HepG2 (cell line): ENCODE results near the gene HBS1L. TPM values are rescaled to one million over a fixed set of nuclear protein-coding genes. Genes with fewer than 3 reads are reported as not detected.
A peak's percentile ranks its signal among the peaks of the same experiment; 100 is the strongest.

Experiments
- ASH2L ChIP-seq: fragments of 300-600, 200-600 bp; sonication (generic); IDR thresholded peaks from 2 replicates; pipeline ENCODE4 v1.7.0; 2017; ENCODE audit warnings: low read depth, mild to moderate bottlenecking, moderate library complexity, mixed read lengths, low read length; ENCODE audit not compliant: insufficient read length
- BRCA1 ChIP-seq: sonication (generic); formaldehyde crosslinking; IDR thresholded peaks from 2 replicates; pipeline ENCODE4 v1.4.0; 2020; ENCODE audit warnings: missing genetic modification reagents
- DNMT3B ChIP-seq: conservative IDR thresholded peaks from 2 replicates; pipeline ENCODE4 v1.6.1; 2016; ENCODE audit warnings: missing biosample characterization, control low read depth
- ETV5 ChIP-seq: IDR thresholded peaks from 2 replicates; pipeline ENCODE4 v1.6.1; 2018; ENCODE audit warnings: missing biosample characterization, missing genetic modification reagents, inconsistent platforms, borderline replicate concordance
- FOXP4 ChIP-seq: sonication (generic); formaldehyde crosslinking; IDR thresholded peaks from 2 replicates; pipeline ENCODE4 v1.4.0; 2020; ENCODE audit warnings: missing genetic modification reagents
- GATA4 ChIP-seq: sonication (generic); IDR thresholded peaks from 2 replicates; pipeline ENCODE4 v1.6.1; 2016; ENCODE audit warnings: antibody characterized with exemption, low read depth, borderline replicate concordance
- HOXA3 ChIP-seq: sonication (generic); formaldehyde crosslinking; IDR thresholded peaks from 2 replicates; pipeline ENCODE4 v1.5.0; 2020; ENCODE audit warnings: missing genetic modification reagents
- HOXA9 ChIP-seq: sonication (generic); formaldehyde crosslinking; IDR thresholded peaks from 2 replicates; pipeline ENCODE4 v1.8.1; 2022; ENCODE audit warnings: missing genetic modification reagents, mild to moderate bottlenecking, moderate library complexity, borderline replicate concordance
- KMT2B ChIP-seq: IDR thresholded peaks from 2 replicates; pipeline ENCODE4 v1.6.1; 2016; ENCODE audit warnings: missing genetic modification reagents, missing compliant biosample characterization
- MAFF ChIP-seq: IDR thresholded peaks from 2 replicates; pipeline ENCODE4 v1.6.1; 2011; ENCODE audit warnings: low read depth, low read length, improper control_type of control experiment
- MED13 ChIP-seq: sonication (generic); formaldehyde crosslinking; IDR thresholded peaks from 2 replicates; pipeline ENCODE4 v1.5.0; 2020; ENCODE audit warnings: missing genetic modification reagents
- MTA1 ChIP-seq: sonication (generic); formaldehyde crosslinking; IDR thresholded peaks from 2 replicates; pipeline ENCODE4 v1.4.0; 2020; ENCODE audit warnings: missing genetic modification reagents, mild to moderate bottlenecking, borderline replicate concordance
- NFE2L1 ChIP-seq: sonication (generic); formaldehyde crosslinking; IDR thresholded peaks from 2 replicates; pipeline ENCODE4 v1.4.0; 2020; ENCODE audit warnings: missing genetic modification reagents, mild to moderate bottlenecking, borderline replicate concordance
- NKX3-1 ChIP-seq: sonication (generic); formaldehyde crosslinking; IDR thresholded peaks from 2 replicates; pipeline ENCODE4 v1.5.0; 2020; ENCODE audit warnings: missing genetic modification reagents
- PAXIP1 ChIP-seq: sonication (generic); formaldehyde crosslinking; conservative IDR thresholded peaks from 2 replicates; pipeline ENCODE4 v1.4.0; 2020; ENCODE audit warnings: mild to moderate bottlenecking, missing genetic modification reagents, moderate library complexity
- SMARCC2 ChIP-seq: fragments of 450-650 bp; IDR thresholded peaks from 2 replicates; pipeline ENCODE4 v1.6.1; 2017; ENCODE audit warnings: antibody characterized with exemption, mild to moderate bottlenecking
- SOX13 ChIP-seq, 3 experiments: fragments of 450-650 bp in 1 of 3; sonication (generic) in 1 of 3; formaldehyde crosslinking in 1 of 3; IDR thresholded peaks in 2 of 3; conservative IDR thresholded peaks in 1 of 3; 2 replicates each; pipeline versions ENCODE4 v1.5.0 to v1.6.1; 2016 to 2020; ENCODE audit warnings: antibody characterized with exemption in 1 of 3, mild to moderate bottlenecking in 1 of 3, missing compliant biosample characterization in 1 of 3, missing genetic modification reagents in 1 of 3, moderate library complexity in 1 of 3
- TAF15 ChIP-seq: fragments of 200-400 bp; formaldehyde crosslinking; IDR thresholded peaks from one replicate; pipeline ENCODE4 v1.6.1; 2018; ENCODE audit warnings: mild to moderate bottlenecking, low read depth, low read length; ENCODE audit not compliant: poor library complexity, severe bottlenecking
- TCF12 ChIP-seq, 2 experiments: fragments of 450-650 bp in 1 of 2; sonication (generic) in 1 of 2; formaldehyde crosslinking in 1 of 2; IDR thresholded peaks; 2 replicates each; pipeline versions ENCODE4 v1.6.1 to v1.8.0; 2017 to 2022; ENCODE audit warnings: antibody characterized with exemption in 1 of 2, mild to moderate bottlenecking in 1 of 2, missing genetic modification reagents in 1 of 2, moderate library complexity in 1 of 2
- TGIF2 ChIP-seq: IDR thresholded peaks from 2 replicates; pipeline ENCODE4 v1.6.1; 2016; ENCODE audit warnings: control low read depth, missing compliant biosample characterization
- TOE1 ChIP-seq: sonication (generic); formaldehyde crosslinking; IDR thresholded peaks from 2 replicates; pipeline ENCODE4 v1.4.0; 2020; ENCODE audit warnings: mild to moderate bottlenecking, missing genetic modification reagents
- ZBTB1 ChIP-seq: sonication (generic); formaldehyde crosslinking; IDR thresholded peaks from 2 replicates; pipeline ENCODE4 v1.4.0; 2020; ENCODE audit warnings: missing genetic modification reagents, borderline replicate concordance
- ZBTB20 ChIP-seq: sonication (generic); formaldehyde crosslinking; IDR thresholded peaks from 2 replicates; pipeline ENCODE4 v1.8.1; 2023; ENCODE audit warnings: missing genetic modification reagents, low read depth, mild to moderate bottlenecking, borderline replicate concordance
- ZFP36L1 ChIP-seq: sonication (generic); formaldehyde crosslinking; IDR thresholded peaks from 2 replicates; pipeline ENCODE4 v1.8.0; 2022; ENCODE audit warnings: mild to moderate bottlenecking, missing genetic modification reagents, moderate library complexity
- ZNF678 ChIP-seq: sonication (generic); formaldehyde crosslinking; IDR thresholded peaks from 2 replicates; pipeline ENCODE4 v1.4.0; 2020; ENCODE audit warnings: mild to moderate bottlenecking, missing genetic modification reagents
- ZNF883 ChIP-seq: sonication (generic); formaldehyde crosslinking; IDR thresholded peaks from 2 replicates; pipeline ENCODE4 v1.5.1; 2020; ENCODE audit warnings: mild to moderate bottlenecking, missing genetic modification reagents; ENCODE audit errors: not compliant biosample characterization
- polyA plus RNA-seq, 8 experiments: library from polyadenylated mRNA; depleted of rRNA in 3 of 8; stranded (reverse) in 7 of 8; unstranded in 1 of 8; fragments of >200 nt; fragmentation: Illumina TruSeq in 4 of 8; extraction: Trizol in 4 of 8; gene quantifications; 2 replicates each; pipeline versions ENCODE4 v1.2.1 to v1.2.3, GENCODE V29; 2011 to 2016; ENCODE audit warnings: low read depth in 4 of 8, missing spikeins in 1 of 8, mixed read lengths in 1 of 8; ENCODE audit not compliant: insufficient read depth in 1 of 8
- total RNA-seq, 5 experiments: library from RNA; depleted of rRNA; stranded (reverse); fragments of >200 nt; fragmentation: Illumina TruSeq; extraction: Trizol; gene quantifications; 2 replicates each; pipeline ENCODE4 v1.2.3, GENCODE V29; 2016; ENCODE audit warnings: low read depth in 1 of 5

The HBS1L gene
- total and polyA plus RNA-seq, 2 of the 13 experiments (the other 11 are each of a cell fraction or from before 2014, with no cell fraction given), result 44.1 to 138 TPM

- TF ChIP-seq ZBTB20 (CRISPR knock-in tag), result no peak
- TF ChIP-seq ETV5 (CRISPR knock-in tag), result no peak
- TF ChIP-seq HOXA3 (CRISPR knock-in tag), result no peak
- TF ChIP-seq SMARCC2, result no peak
- TF ChIP-seq ZNF883 (CRISPR knock-in tag), result no peak
- TF ChIP-seq FOXP4 (CRISPR knock-in tag), result no peak
- no peak for TF ChIP-seq DNMT3B (CRISPR knock-in tag)
- no peak for TF ChIP-seq SOX13 (IDR thresholded peaks at IDR 0.05)
- no peak for TF ChIP-seq SOX13 (CRISPR knock-in tag; conservative IDR thresholded peaks at IDR 0.05 in 1 of 2, IDR thresholded peaks at IDR 0.05 in 1 of 2)
- no peak for TF ChIP-seq TOE1 (CRISPR knock-in tag)
- TF ChIP-seq GATA4, result no peak
- TF ChIP-seq HOXA9, result no peak
- TF ChIP-seq MTA1 (CRISPR knock-in tag), result no peak
- TF ChIP-seq ZNF678 (CRISPR knock-in tag), result no peak
- TF ChIP-seq TGIF2 (CRISPR knock-in tag), result no peak
- peak; percentile 40; the same call in 1 of the 2 replicates for TF ChIP-seq PAXIP1 (CRISPR knock-in tag)
- TF ChIP-seq NFE2L1 (CRISPR knock-in tag), result no peak
- TF ChIP-seq TCF12 (IDR thresholded peaks at IDR 0.05), result no peak
- no peak for TF ChIP-seq TCF12 (CRISPR knock-in tag; IDR thresholded peaks at IDR 0.05)
- no peak for TF ChIP-seq ZBTB1 (CRISPR knock-in tag)
- peak; percentile 32; the same call in 1 of the 2 replicates for TF ChIP-seq KMT2B (CRISPR knock-in tag)
- 0 out of 2 replicates have a peak, but pooled peaks have one; percentile 59 for TF ChIP-seq ZFP36L1 (CRISPR knock-in tag)
- no peak for TF ChIP-seq NKX3-1
- TF ChIP-seq BRCA1 (CRISPR knock-in tag), result no peak
- TF ChIP-seq ASH2L, result peak; percentile 30
- no peak for TF ChIP-seq MED13 (CRISPR knock-in tag)
- no peak for TF ChIP-seq TAF15
- TF ChIP-seq MAFF, result no peak
These were observed 17.7 kb downstream of the HBS1L start (continued) for GRCh38 chr6:135036731-135037420.
